Stimulated activated CD8-positive, alpha-beta memory T cell treated with anti-CD3 and anti-CD28 coated beads, Interleukin-7, amount 100 ng/mL, for 1 hour (primary cell): ENCODE data around the gene ASPG.

ENCODE experiments used
- DNase-seq, 2 donors: peaks; one replicate each; pipeline ENCODE4 v3.0.0-alpha.2; 2020; ENCODE audit warnings: low read depth in 2 of 2

The ASPG gene

DNA sequence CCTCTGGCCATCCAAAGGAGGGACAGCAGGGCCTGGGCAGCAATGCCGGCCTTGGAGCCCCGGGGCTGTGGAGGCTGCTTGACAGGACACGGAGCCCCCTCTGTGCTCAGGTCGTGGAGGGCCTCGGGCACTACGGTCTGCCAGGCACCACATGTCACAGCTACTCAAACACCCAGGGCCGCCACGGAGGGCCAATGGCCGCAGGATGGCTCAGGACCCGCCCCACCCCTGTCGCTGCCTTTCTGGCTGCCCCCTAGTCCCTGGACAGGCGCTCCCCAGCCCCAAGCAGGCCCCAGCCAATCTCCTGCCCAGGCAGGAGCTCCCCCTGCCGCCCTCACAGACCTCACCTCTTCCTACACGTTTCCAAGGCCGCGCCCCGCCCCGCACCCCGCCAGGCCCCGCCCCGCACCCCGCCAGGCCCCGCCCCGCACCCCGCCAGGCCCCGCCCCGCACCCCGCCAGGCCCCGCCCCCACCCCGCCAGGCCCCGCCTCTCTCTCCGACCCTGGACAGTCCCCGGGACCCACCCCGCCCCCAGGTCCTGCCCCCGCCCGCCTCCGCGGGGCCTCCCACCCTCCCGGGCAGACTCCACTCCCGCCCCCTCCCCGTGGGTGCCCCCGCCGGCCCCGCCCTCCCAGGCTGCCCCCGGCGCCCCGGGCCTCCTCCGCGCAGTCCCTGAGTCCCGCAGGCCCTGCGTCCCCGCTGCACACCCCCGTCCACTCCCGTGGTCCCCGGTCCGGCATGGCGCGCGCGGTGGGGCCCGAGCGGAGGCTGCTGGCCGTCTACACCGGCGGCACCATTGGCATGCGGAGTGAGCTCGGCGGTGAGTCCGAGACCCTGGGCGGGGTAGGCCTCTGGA, at the start of gene ASPG:
ASPG (plus strand) TSS at position 669 of the 857 bp plus-strand sequence; CDS start at position 740, 71 bp downstream.
- no peak for DNase-seq

DNA sequence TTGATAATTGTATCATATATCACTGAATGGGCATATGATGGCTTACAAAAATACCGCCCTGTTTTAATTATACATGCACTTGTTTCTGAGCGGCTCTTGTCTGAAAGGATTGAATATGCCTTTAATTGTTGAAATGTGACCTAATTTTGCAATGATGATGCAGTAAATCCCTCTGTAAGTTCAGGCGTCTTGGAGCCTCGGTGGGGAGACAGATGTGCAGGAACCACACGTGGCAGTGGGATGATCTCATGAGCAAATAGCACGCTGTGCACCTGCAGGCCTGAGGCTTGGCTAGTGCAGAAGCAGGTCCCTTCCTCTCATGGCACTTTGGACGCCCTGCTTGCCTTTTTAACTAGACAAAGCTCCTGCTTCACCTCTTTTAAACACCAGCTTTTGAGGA, 49.3 kb upstream of the ASPG start:
- DNase-seq, result no peak

DNA sequence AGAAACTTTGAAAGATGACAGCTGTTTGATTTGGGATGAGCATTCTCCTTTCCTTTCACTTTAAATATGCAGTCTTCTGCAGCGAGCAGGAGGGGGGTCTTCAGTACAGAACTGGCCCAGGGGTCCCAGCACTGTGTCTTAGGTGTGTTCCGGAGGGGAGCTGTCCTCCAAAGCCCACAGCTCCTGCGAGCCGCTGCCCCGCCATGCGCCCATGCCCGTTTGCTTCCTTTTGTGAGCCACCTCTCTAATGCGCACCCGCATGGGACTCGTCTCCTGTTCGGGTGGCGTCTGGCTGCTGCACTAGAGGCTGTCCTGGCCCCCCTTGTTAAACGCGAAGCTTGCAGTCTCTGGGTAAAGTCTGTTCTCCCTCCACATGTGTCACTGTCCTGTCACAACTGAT, 48.4 kb upstream of the ASPG start:
- no peak for DNase-seq

DNA sequence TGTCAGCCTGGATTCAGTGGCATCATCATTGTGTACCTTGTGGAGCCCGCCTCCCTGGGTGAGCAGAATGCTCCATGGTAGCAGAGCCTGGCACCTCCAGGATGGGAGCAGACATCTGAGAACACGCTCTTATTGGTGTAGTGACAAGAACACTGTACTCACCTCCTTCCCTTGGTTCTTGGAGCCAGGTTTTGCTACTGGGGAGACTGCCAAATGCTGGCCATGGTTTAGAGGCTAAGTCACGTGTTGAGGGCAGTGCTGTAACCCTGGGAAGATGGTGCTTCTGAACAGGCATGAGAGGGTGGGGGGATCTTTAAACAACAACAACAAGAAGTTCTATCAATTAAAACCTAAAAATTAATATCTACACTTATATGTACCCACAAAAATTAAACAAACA, 47.6 kb upstream of the ASPG start:
- no peak for DNase-seq

- DNase-seq, result no peak
Measured at GRCh38 chr14:104039214-104039613, 46.3 kb upstream of the ASPG start.

DNA sequence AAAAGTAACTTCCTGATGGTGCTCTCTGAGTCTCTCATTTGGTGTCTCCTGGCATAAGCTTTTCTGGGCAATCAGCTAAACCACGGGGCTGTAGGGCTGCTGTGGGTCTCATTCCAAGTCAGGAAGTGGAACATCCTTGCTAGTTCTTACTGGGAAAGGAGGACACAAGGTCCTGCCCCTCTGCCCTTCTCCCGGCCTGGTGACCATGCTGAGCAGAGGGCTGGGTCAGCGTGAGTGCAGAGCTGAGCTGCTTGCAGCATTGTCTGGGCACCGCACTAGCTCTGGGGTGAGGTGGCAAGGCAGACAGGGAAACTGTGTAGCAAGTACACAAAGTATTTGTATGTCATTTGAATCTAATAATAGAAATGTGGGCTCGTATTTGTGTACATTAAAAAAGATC, 45.0 kb upstream of the ASPG start:
- no peak for DNase-seq

GRCh38 chr14:104041430-104042104, 43.9 kb upstream of the ASPG start:
- no peak for DNase-seq

DNA sequence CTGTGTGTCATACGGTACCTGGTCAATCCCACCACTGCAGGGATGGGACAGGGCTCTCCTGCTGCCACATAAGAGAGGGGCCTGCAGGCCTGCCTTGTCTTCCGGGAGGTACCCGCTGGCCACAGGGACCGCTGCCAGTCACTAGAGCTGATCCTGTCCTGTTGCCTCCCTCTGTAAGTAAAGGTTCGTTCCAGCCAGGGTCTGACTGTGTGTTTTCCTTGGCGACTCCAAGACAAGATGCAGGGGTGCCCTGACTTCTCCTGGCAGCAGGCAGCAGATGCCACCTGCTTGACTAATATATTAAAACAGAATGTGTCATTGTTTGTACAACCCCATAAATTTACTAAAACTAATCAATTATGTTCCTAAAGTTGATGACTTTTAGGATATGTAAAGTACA, 41.5 kb upstream of the ASPG start:
- DNase-seq, result no peak

GRCh38 chr14:104047761-104048160, 37.7 kb upstream of the ASPG start:
- no peak for DNase-seq

DNA sequence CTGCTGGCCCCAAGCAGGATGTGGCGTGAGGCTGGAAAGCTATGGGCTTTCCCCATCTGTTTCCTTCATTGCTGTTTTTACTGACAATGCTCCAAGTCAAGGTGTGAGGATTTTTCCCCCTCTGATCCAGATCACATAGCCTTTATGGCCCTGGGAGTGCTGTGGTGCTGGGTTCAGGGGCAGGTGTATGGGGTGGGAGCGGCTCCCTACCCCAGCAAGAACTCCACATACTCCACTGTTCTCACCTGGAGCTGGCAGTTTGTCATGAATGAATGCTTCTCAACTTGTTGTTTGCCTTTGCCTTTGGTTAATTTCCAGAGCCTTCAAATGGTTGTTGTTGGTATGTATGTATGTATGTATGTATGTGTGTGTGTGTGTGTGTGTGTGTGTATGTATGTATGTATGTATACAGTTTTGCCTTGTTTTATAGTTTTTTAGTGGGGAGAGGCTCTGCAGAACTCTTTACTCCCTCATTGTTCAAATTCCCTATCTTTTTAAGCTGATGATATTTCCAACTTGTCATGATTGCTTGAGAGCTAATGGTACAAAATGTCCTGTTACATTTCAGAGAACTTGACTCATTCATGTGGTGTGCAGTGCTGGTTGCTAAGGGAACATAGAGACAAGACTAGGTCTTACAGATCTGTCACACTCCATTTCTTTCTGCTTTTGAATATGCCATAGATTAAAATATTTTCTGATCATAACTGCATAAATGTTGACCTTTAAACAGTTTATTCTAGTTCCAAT, 36.6 kb upstream of the ASPG start:
- DNase-seq, result no peak

DNA sequence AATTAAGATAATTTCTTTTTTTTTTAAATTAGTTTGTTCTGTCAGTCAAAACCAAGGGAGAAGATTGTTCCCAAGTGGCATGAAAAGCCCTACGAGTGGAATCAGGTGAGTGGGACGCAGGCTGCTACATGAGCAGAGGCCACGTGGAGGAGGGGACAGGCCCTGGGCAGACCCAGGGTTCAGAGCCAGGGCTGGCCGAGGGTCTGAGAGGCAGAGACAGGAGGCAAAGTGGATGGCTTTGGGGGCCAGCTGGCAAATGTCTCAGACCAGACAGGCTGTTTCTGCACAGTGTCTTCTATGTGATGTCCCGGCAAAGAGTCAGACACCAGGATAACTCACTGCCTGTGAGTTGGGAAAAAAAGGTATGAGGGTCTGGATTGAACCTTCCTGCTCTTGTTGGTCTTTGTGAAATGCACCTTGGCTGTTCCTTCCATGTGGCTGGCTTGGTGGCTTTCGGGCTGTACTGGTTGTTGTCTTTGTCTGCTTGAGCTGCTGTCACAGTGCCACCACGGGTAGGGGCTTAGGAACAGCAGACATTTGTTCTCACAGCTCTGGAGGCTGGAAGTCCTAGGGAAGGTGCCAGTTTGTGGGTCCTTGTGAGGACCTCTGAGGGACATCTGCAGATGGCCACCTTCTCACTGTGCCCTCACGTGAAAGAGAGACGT, 35.8 kb upstream of the ASPG start:
- no peak for DNase-seq

DNA sequence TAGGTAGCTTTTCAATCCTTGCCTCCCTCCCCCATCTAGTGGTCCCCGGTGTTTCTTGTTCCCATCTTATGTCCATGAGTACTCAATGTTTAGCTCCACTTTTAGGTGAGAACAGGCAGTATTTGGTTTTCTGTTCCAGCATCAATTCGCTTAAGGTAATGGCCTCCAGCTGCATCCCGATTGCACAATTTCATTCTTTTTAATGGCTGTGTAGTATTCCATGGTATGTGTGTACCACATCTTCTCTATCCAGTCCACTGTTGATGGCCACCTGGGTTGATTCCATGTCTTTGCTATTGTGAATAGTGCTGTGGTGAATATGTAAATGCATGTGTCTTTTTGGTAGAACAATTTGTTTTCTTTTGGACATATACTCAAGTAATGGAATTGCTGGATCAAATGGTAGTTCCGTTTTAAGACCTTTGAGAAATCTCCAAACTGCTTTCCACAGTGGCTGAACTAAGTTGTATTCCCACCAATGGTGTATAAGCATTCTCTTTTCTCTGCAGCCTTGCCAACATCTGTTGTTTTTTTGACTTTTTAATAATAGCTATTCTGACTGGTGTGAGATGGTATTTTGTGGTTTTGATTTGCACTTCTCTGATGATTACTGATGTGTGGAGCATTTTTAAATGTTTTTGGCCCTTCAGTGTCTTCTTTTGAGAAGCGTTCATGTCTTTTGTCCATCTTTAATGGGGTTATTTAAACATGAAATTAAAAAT, 34.2 kb upstream of the ASPG start:
- DNase-seq, result no peak

- no peak for DNase-seq
Measured at GRCh38 chr14:104054222-104054905, 31.1 kb upstream of the ASPG start.

- DNase-seq, result no peak
Measured at GRCh38 chr14:104062281-104062680, 23.2 kb upstream of the ASPG start.

DNA sequence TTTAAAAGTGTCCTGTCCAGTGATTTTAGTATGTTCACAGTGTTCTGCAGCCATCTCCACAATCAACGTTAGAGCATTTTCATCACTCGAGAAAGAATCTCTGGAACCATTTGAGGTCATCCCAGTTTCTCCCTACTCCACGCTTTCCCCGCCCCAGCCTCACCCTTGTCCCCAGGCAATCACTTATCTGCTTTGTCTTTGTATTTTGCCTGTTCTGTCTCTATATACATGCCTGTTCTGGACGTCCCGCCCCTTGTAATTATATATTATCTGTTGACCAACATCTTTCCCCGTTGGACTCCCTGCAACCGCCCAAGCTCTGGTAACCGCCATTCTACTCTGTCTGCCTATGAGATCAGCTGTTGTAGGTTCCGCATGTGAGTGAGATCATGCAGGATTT, 21.5 kb upstream of the ASPG start:
- no peak for DNase-seq

DNA sequence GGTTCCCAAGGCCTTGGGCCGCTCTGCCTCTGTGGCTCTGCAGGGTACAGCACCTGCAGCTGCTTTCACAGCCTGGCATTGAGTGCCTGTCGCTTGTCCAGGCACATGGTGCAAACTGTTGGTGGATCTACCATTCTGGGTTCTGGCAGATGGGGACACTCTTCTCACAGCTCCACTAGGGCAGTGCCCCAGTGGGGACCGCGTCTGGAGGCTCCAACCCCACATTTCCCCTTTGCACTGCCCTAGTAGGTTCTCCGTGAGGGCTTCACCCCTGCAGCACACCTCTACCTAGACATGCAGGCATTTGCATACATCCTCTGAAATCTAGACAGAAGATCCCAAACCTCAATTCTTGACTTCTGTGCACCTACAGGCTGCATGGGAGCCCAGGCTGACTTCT, 19.2 kb upstream of the ASPG start:
- no peak for DNase-seq

DNA sequence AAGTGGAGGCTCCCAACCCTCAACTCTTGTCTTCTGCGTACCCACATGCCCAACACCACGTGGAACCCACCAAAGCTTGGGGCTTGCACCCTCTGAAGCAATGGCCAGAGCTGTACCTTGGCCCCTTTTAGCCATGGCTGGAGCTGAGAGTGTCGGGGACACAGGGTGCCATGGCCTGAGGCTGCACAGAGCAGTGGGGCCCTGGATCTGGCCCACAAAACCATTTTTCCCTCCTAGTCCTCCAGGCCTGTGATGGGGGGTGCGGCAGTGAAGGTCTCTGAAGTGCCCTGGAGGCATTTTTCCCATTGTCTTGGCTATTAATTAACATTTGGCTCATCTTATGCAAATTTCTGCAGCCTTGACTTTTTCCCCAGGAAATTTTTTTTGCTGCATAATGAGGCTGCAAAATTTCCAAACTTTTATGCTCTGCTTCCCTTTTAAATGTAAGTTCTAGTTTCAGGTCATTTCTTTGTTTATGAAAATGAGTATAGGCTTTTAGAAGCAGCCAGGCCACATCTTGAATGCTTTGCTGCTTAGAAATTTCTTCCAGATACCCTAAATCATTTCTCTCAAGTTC, 18.7 kb upstream of the ASPG start:
- no peak for DNase-seq

DNA sequence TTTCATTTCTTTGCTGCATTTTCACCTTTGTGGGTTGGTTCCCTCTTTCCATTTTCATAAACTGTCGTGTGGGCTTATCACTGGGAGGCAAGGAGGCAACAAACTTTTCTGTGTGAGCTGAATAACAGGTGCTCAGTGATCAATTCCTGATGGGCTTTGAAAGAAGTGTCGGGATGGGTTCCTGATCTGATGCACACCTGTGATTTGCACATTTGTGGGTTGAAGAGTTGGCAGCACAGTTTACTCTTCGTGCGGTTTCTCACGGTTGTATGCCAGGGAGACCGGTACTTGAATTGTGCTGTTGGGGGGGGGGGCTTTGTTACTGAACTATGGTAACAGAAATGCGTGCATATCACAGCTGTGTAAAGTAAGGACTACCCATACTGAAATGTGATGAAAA, 16.0 kb upstream of the ASPG start:
- DNase-seq, result no peak

GRCh38 chr14:104072586-104072985, 12.9 kb upstream of the ASPG start:
- no peak for DNase-seq

DNA sequence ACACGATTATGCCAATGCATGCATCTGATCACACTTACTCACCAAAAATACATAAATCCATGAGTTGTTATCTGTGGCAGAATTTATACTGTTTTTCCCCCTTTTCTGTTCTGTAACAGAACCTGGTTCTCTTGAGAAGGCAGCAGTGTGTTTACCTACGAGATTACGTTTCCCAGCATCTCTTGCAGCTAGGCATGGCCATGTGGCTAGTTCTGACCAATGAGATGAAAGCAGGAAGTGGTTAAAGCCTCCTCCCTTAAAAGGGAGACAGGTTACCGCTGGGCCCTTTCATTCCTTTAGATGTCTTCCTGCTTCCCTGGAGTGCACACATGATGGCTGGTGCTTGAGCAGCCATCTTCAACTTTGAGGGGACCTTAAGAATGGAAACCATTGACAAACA, 11.7 kb upstream of the ASPG start:
- no peak for DNase-seq
